Tibial nerve (tissue), 4 donors: ENCODE results near the gene ZNF33A. TPM values are rescaled to one million over a fixed set of nuclear protein-coding genes. Genes with fewer than 3 reads are reported as not detected.

ENCODE experiments used
- DNase-seq, 2 donors: peaks; one replicate each; pipeline ENCODE4 v3.0.0-alpha.2; 2019; ENCODE audit warnings: low spot score in 2 of 2
- H3K27ac ChIP-seq, 4 donors: fragments of 200-600 bp; sonication (generic) in 3 of 4; one replicate each; pipeline ENCODE4 v1.5.1; 2017 to 2019; ENCODE audit warnings: mild to moderate bottlenecking in 1 of 4
- H3K27me3 ChIP-seq, 2 donors: fragments of 200-600 bp; sonication (generic) in 1 of 2; one replicate each; pipeline versions ENCODE4 v1.5.1 to v1.6.0; 2017 to 2019
- H3K36me3 ChIP-seq, 3 donors: fragments of 200-600 bp; sonication (generic); one replicate each; pipeline ENCODE4 v1.5.1; 2018 to 2019
- H3K4me1 ChIP-seq, 4 donors: fragments of 200-600 bp; sonication (generic) in 3 of 4; one replicate each; pipeline ENCODE4 v1.5.1; 2017 to 2019
- H3K4me3 ChIP-seq, 4 donors: fragments of 200-600 bp; sonication (generic) in 3 of 4; one replicate each; pipeline ENCODE4 v1.5.1; 2017 to 2019; ENCODE audit warnings: mild to moderate bottlenecking in 1 of 4, moderate library complexity in 1 of 4
- H3K9me3 ChIP-seq, 4 donors: fragments of 200-600 bp; sonication (generic) in 3 of 4; one replicate each; pipeline ENCODE4 v1.5.1; 2017 to 2019
- CTCF ChIP-seq, 5 experiments: fragments of 200-600 bp in 3 of 5; fragments of 450-650 bp in 2 of 5; sonication (generic) in 3 of 5; IDR thresholded peaks; one replicate each; pipeline ENCODE4 v1.5.1; 2016 to 2019; ENCODE audit warnings: antibody characterized with exemption in 5 of 5, mild to moderate bottlenecking in 3 of 5, moderate library complexity in 2 of 5
- EP300 ChIP-seq, 2 donors: sonication (generic); formaldehyde crosslinking; IDR thresholded peaks; one replicate each; pipeline ENCODE4 v1.6.1; 2017; ENCODE audit warnings: antibody characterized with exemption in 2 of 2, mild to moderate bottlenecking in 1 of 2
- POLR2A ChIP-seq, 2 donors: fragments of 450-650 bp; IDR thresholded peaks; one replicate each; pipeline ENCODE4 v1.6.1; 2017; ENCODE audit warnings: antibody characterized with exemption in 2 of 2, mild to moderate bottlenecking in 2 of 2, moderate library complexity in 2 of 2
- WGBS, 2 donors: methylation state at CpG; one replicate each; pipeline ENCODE4 v1.1.5; 2018; 5-methylcytosine and 5-hydroxymethylcytosine counted together
- total RNA-seq, 4 donors: library from RNA; depleted of rRNA; stranded (reverse); fragments of >200 nt; gene quantifications; one replicate each; pipeline ENCODE4 v1.1.0, GENCODE V29; 2016

The ZNF33A gene
- total RNA-seq, 4 donors from 2014 or later = 15.0 to 31.6 (median 29.3) TPM

GRCh38 chr10:38094158-38094926 lies 83.9 kb downstream of the ZNF33A start, which contains the start of gene ZNF37A:
Gene ZNF37A, plus strand, starts transcription at chr10:38094337. Its CDS starts 2,281 bp downstream, at chr10:38096618.
- no peaks in the 10 kb centered on the region for H3K27me3 ChIP-seq
- peaks cover 0 to 19% (median 6%) of the 10 kb centered on the region in 4 donors for H3K4me1 ChIP-seq
- H3K9me3 ChIP-seq = peaks cover 0 to 13% (median 1%) of the 10 kb centered on the region in 4 donors
- peaks cover 4 to 40% (median 9%) of the 10 kb centered on the region in 3 donors for H3K36me3 ChIP-seq
- TF ChIP-seq CTCF (IDR thresholded peaks at IDR 0.05) (peak in 1 of 5 experiments; percentile 31), POLR2A (IDR thresholded peaks at IDR 0.05) (peak in 1 of 2 donors; percentile 79), EP300 (IDR thresholded peaks at IDR 0.05) (peak in 1 of 2 donors; percentile 89)
- DNase-seq = peak; percentile 88 to 97
- H3K4me3 ChIP-seq = peak within 1 kb of the TSS; percentile 51 to 91 (median 74)
- WGBS, 2 donors = 0% methylated on average over 50 to 56 of the region's 59 CpGs
- H3K27ac ChIP-seq = peak within 1 kb of the TSS; percentile 73 to 91 (median 87)

- Histone ChIP-seq H3K4me1 (peaks cover 0 to 19% (median 6%) of the 10 kb centered on the region in 4 donors), H3K4me3 (peak overlapping the region; percentile 51 to 91 (median 74)), H3K9me3 (peaks cover 0 to 21% (median 5%) of the 10 kb centered on the region in 4 donors), H3K27me3 (no peaks in the 10 kb centered on the region), H3K27ac (peak overlapping the region; percentile 73 to 91 (median 87)), H3K36me3 (peaks cover 4 to 47% (median 11%) of the 10 kb centered on the region in 3 donors)
- 48 to 57% methylated on average over 21 of the region's 21 CpGs for WGBS, 2 donors
- DNase-seq = no peak
- TF ChIP-seq CTCF (IDR thresholded peaks at IDR 0.05) = no peak
- TF ChIP-seq EP300 (IDR thresholded peaks at IDR 0.05) = no peak
- TF ChIP-seq POLR2A (IDR thresholded peaks at IDR 0.05) = no peak
Measured at GRCh38 chr10:38094927-38095574, 84.6 kb downstream of the ZNF33A start.

- 94 to 100% methylated on average over 1 of the region's 1 CpG for WGBS, 2 donors
- H3K4me3 ChIP-seq = no peak overlapping the region
Measured at GRCh38 chr10:38102880-38103279, 92.4 kb downstream of the ZNF33A start.

GRCh38 chr10:38103756-38104155 lies 93.3 kb downstream of the ZNF33A start:
- H3K9me3 ChIP-seq = peaks cover 0 to 97% (median 46%) of the 10 kb centered on the region in 4 donors
- H3K27me3 ChIP-seq = no peaks in the 10 kb centered on the region
- no peaks in the 10 kb centered on the region for H3K4me1 ChIP-seq
- TF ChIP-seq EP300 (IDR thresholded peaks at IDR 0.05) = no peak
- TF ChIP-seq POLR2A (IDR thresholded peaks at IDR 0.05) = no peak
- TF ChIP-seq CTCF (IDR thresholded peaks at IDR 0.05) = no peak
- H3K27ac ChIP-seq = no peak overlapping the region
- no peak overlapping the region for H3K4me3 ChIP-seq
- 91% methylated on average over 3 of the region's 3 CpGs for WGBS, 2 donors
- peaks cover 2 to 85% (median 26%) of the 10 kb centered on the region in 3 donors for H3K36me3 ChIP-seq
- DNase-seq = no peak

More at GRCh38 chr10:38102880-38103279, 92.4 kb downstream of the ZNF33A start:
- Histone ChIP-seq H3K27me3 (no peaks in the 10 kb centered on the region), H3K4me1 (no peaks in the 10 kb centered on the region), H3K36me3 (peaks cover 2 to 92% (median 26%) of the 10 kb centered on the region in 3 donors), H3K27ac (no peak overlapping the region), H3K9me3 (peaks cover 0 to 92% (median 42%) of the 10 kb centered on the region in 4 donors)
- TF ChIP-seq POLR2A (IDR thresholded peaks at IDR 0.05) (no peak), CTCF (IDR thresholded peaks at IDR 0.05) (no peak), EP300 (IDR thresholded peaks at IDR 0.05) (no peak)
- DNase-seq = no peak
